Coronary artery (tissue), 2 donors: ENCODE measurements around the gene GK.
"Not testable (repeated sequence)": the region's sequence is repeated elsewhere in the genome, so short reads cannot be mapped to it uniquely, and the experiment has no call there.

Source experiments
- DNase-seq: peaks from one replicate; pipeline ENCODE4 v3.0.0-alpha.2; 2017; ENCODE audit warnings: low spot score
- H3K27ac ChIP-seq, 2 donors: fragments of 200-600 bp; sonication (generic); one replicate each; pipeline ENCODE4 v1.5.1; 2016 to 2019
- H3K4me3 ChIP-seq: fragments of 200-600 bp; sonication (generic); 2 replicates; pipeline ENCODE4 v1.5.1; 2016; ENCODE audit warnings: mild to moderate bottlenecking, moderate library complexity
- TF ChIP-seq, protein P1 (sequence below): fragments of 200-600 bp; sonication (generic); IDR thresholded peaks from one replicate; pipeline ENCODE4 v1.5.1; 2019; ENCODE audit warnings: antibody characterized with exemption

Gene GK

DNA sequence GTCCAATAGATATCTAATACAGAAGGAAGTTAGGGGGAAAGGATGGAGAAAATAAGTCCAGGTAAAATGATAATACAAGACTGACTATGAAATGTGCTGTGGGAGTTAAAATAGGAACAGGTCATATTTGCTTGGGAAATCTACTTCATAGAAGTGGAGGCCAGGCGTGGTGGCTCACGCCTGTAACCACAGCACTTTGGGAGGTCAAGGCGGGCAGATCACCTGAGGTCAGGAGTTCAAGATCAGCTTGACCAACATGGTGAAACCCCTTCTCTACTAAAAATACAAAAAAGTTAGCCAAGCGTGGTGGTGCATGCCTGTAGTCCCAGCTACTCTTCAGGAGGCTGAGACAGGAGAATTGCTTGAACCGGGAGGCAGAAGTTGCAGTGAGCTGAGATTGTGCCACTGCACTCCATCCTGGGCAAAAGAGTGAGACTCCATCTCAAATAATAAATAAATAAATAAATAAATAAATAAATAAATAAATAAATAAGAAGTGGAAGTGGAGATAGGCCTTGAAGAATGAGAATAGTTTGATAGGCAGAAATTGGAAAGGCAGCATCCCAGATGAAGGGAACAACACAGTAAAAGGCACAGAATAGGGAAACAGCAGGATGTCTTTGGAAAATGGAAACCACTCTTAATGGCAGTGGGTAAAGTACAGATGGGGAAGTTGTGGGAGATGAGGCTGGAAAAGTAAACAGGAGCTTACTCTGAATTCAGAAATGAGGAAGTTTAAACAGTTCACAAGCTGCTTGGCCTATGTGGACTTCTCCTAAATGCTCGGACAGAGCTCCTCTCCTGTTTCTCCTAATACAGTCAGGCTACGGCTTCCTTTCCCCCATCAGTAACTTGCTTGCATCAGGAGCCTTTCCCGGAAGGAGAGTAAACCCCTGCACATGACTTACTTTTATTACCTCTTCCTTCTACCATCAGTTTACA, 15.1 kb upstream of the GK start:
- TF ChIP-seq, protein P1, sequence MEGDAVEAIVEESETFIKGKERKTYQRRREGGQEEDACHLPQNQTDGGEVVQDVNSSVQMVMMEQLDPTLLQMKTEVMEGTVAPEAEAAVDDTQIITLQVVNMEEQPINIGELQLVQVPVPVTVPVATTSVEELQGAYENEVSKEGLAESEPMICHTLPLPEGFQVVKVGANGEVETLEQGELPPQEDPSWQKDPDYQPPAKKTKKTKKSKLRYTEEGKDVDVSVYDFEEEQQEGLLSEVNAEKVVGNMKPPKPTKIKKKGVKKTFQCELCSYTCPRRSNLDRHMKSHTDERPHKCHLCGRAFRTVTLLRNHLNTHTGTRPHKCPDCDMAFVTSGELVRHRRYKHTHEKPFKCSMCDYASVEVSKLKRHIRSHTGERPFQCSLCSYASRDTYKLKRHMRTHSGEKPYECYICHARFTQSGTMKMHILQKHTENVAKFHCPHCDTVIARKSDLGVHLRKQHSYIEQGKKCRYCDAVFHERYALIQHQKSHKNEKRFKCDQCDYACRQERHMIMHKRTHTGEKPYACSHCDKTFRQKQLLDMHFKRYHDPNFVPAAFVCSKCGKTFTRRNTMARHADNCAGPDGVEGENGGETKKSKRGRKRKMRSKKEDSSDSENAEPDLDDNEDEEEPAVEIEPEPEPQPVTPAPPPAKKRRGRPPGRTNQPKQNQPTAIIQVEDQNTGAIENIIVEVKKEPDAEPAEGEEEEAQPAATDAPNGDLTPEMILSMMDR = no peak
- Histone ChIP-seq H3K27ac (no peak overlapping the region), H3K4me3 (no peak overlapping the region)
- no peak for DNase-seq

DNA sequence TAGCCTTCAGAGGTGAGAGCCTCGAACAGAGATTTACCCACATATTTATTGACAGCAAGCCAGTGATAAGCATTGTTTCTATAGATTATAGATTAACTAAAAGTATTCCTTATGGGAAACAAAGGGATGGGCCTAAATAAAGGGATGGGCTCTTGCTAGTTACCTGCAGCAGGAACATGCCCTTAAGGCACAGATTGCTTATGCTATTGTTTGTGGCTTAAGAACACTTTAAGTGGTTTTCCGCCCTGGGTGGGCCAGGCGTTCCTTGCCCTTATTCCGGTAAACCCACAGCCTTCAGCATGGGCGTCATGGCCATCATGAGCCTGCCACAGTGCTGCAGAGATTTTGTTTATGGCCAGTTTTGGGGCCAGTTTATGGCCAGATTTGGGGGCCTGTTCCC, 13.5 kb upstream of the GK start:
- H3K27ac ChIP-seq, H3K4me3 ChIP-seq, DNase-seq: not testable (repeated sequence)

DNA sequence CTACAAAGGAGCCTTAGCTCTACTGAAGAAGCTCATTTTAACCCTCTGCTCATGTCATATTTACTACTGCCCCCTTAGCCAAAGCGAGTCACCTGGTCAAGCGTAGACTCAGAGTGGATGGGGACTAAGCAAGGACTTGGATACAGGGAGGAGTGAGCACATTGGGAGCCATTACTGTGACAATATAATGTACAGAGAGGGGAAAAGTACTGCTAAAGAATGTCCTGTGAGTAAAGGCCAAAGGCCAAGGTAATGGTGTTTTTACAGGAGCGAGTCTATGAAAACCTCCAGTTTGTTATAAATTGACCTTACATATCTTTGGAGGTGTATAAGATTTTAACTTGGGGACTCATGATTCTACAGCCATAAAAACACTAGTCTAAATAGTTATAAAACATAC, 10.6 kb upstream of the GK start:
- no peak overlapping the region for H3K27ac ChIP-seq
- TF ChIP-seq, protein P1 = no peak
- DNase-seq = no peak
- H3K4me3 ChIP-seq = no peak overlapping the region

DNA sequence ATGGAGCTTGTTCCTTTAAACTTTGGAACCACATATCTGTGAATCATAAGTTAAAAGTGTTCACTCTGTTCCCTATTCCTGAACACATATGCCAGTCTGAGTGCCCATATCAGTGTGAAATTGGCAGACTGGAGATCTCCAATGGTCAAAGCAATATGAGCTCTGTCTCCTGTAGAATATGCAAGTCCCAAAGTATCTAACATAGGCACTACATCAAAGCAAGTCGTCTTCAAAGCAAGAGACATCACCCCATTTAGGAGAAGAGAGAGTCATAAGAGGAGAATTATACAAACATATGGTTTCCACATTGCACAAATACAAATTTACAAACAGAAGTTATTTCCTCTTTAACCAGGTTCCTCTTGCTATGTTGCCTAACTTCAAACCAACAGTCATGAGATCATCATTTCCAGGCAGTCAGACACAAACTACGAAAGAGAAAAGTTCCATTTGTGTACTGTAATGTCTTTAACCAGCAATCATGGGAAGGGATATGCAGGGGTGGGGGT, 9.9 kb upstream of the GK start:
- H3K4me3 ChIP-seq = no peak overlapping the region
- peak overlapping the region in 1 of 2 donors; percentile 19 for H3K27ac ChIP-seq
- TF ChIP-seq, protein P1 = no peak
- no peak for DNase-seq

DNA sequence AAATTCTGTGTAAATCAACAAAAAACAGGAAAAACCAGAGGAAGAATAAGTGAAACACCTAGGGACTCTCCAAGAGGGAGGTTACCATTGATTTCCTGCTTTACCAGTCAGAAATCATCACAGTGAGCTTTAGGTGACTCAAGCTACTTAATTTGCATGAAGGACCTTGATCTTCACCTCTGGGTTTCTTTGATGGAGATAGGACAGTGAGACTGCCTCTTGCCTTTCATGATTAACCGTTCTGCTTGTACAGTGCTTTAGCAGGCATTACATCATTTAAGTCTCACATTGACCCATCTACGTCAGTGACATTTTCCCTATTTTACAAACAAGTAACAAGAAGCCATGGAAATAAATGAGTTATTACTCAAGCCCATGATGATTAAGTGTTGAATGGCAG, 3.4 kb upstream of the GK start:
- Histone ChIP-seq H3K27ac (no peak overlapping the region), H3K4me3 (no peak overlapping the region)
- TF ChIP-seq, protein P1 = no peak
- no peak for DNase-seq

DNA sequence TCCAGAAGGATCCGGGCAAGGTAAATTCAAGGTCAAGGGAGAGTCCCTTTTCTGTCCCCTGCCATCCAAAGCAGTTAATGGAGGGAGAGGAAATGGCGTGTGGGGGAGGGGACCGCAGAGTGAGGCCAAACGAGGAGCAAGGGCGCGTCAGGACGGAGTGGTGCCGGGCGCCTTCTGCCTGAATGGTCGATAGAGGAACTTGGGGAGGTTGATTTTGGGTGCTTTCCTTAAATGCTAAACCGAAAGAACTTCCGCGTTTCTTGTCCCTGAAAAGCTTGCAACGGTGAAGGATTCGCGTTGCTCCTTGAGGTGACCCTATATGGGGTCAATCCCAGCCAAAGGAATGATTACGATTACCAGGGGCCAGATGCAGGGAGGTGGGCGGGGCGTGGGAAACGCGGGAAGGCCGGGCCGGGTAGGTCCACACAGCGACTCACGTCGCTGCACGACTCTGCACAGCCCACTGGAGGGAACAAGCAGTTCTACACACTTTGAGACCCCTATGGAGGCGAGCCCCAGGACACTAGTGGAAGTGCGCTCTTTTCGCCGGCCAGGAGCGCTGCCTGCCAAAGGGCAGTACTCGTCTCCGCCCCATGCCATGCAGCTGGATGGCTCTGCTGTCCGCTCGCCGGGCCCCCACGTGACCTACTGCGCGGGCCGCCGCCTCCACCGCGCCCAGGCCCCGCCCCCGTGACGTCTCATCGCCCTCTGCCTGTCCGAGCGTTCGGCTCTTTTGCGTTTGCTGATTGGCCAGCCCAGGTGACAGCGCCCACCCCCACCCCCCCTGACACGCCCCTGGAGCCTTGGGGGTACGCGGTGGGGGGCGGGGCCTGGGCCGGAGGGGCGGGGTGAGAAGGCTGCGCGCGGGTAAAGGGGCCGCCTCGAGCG, 452 bp upstream of the GK start:
- Histone ChIP-seq H3K4me3 (peak overlapping the region; percentile 71), H3K27ac (peak overlapping the region; percentile 65 to 68)
- TF ChIP-seq, protein P1 = no peak
- DNase-seq = peak; percentile 95

DNA sequence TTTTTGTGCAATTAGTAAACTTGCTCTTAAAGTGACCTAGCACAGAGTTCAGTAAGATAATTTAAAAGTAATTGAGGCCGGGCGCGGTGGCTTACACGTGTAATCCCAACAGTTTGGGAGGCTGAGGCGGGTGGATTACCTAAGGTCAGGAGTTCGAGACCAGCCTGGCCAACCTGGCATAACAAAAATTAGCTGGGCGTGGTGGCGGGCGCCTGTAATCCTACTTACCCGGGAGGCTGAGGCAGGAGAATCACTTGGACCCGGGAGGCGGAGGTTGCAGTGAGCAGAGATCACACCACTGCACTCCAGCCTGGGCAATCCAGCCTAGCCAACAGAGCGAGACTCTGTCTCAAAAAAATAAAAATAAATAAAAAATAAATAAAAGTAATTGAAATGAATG, 1.2 kb downstream of the GK start:
- H3K27ac ChIP-seq, DNase-seq: not testable (repeated sequence)
- peak overlapping the region; percentile 71 for H3K4me3 ChIP-seq
